Measurements from ENCODE around the gene GBX2. TPM values are rescaled to one million over a fixed set of nuclear protein-coding genes. Genes with fewer than 3 reads are reported as not detected.

Gene GBX2
- total RNA-seq, 1 experiment from 2014 or later = 5.9 TPM

GRCh38 chr2:236195726-236196125 is 27.5 kb upstream of the GBX2 start:
- Histone ChIP-seq H3K4me2 (ENCODE audit: low read length) (no peak overlapping the region), H3K4me3 (replicated peaks in 1 of 2; ENCODE audit: low read depth in 1 of 2, low read length in 2 of 2) (no peak overlapping the region), H3K4me1 (ENCODE audit: control insufficient read depth in 1 of 2, insufficient read depth in 2 of 2, low read length in 2 of 2) (no peaks in the 10 kb centered on the region), H3K27me3 (ENCODE audit: insufficient read depth, low read length) (no peaks in the 10 kb centered on the region), H2AFZ (ENCODE audit: low read depth, low read length, poor library complexity, severe bottlenecking) (no peak overlapping the region), H3K9me2 (ENCODE audit: insufficient read depth) (no peaks in the 10 kb centered on the region), H4K20me1 (ENCODE audit: insufficient read depth) (no peaks in the 10 kb centered on the region), H3K36me3 (ENCODE audit: control insufficient read depth in 1 of 2, insufficient read depth in 2 of 2, low read length in 2 of 2) (no peaks in the 10 kb centered on the region), H3K79me2 (ENCODE audit: insufficient read depth, low read length) (peaks cover 13% of the 10 kb centered on the region; the same call in 1 of the 2 replicates), H3K9me3 (ENCODE audit: control insufficient read depth in 1 of 2, insufficient read depth in 1 of 2, low read depth in 1 of 2, low read length in 2 of 2) (no peaks in the 10 kb centered on the region), H3K27ac (ENCODE audit: low read depth, low read length) (no peak overlapping the region), H3K9ac (ENCODE audit: low read length) (no peak overlapping the region)
- DNase-seq (ENCODE audit: low read depth, low spot score) (no peak), ATAC-seq (no peak)
- ChIA-PET CTCF (interaction anchor here (0.9 to 1.1 kb wide), 2 partner anchors 14 to 20 kb away, joined by 3 to 4 read pairs; no protein-coding TSS in a partner anchor), RAD21 (ENCODE audit: low non-redundant PET in 1 of 2, low total read pairs in 2 of 2, uncharacterized antibody in 2 of 2, unreplicated experiment in 2 of 2) (interaction anchor here in 1 of 2 experiments (0.7 kb wide), 1 partner anchor 153 kb away, joined by 5 read pairs; no protein-coding TSS in a partner anchor), POLR2A (no interaction called here)
- TF ChIP-seq EGR1 (IDR thresholded peaks at IDR 0.05; ENCODE audit: low read depth) (no peak), MAX (IDR thresholded peaks at IDR 0.05) (no peak), RAD21 (IDR thresholded peaks at IDR 0.05; ENCODE audit: low read depth) (no peak), TCF7L2 (IDR thresholded peaks at IDR 0.05; ENCODE audit: borderline replicate concordance, extremely low read depth, insufficient read depth, insufficient read length) (no peak), EZH2phosphoT487 (IDR thresholded peaks at IDR 0.05; ENCODE audit: borderline replicate concordance) (no peak), FOSL1 (IDR thresholded peaks at IDR 0.05; ENCODE audit: low read depth) (no peak), ZNF274 (IDR thresholded peaks at IDR 0.05; ENCODE audit: low read depth, low read length) (no peak), EZH2 (IDR thresholded peaks at IDR 0.05) (no peak), YY1 (IDR thresholded peaks at IDR 0.05; ENCODE audit: extremely low read depth, insufficient replicate concordance, low read depth, low read length) (no peak)
- TF ChIP-seq, protein P1, sequence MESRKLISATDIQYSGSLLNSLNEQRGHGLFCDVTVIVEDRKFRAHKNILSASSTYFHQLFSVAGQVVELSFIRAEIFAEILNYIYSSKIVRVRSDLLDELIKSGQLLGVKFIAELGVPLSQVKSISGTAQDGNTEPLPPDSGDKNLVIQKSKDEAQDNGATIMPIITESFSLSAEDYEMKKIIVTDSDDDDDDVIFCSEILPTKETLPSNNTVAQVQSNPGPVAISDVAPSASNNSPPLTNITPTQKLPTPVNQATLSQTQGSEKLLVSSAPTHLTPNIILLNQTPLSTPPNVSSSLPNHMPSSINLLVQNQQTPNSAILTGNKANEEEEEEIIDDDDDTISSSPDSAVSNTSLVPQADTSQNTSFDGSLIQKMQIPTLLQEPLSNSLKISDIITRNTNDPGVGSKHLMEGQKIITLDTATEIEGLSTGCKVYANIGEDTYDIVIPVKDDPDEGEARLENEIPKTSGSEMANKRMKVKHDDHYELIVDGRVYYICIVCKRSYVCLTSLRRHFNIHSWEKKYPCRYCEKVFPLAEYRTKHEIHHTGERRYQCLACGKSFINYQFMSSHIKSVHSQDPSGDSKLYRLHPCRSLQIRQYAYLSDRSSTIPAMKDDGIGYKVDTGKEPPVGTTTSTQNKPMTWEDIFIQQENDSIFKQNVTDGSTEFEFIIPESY (IDR thresholded peaks at IDR 0.05; ENCODE audit: extremely low read depth, insufficient replicate concordance, low read length) = no peak
- TF ChIP-seq, protein P2, sequence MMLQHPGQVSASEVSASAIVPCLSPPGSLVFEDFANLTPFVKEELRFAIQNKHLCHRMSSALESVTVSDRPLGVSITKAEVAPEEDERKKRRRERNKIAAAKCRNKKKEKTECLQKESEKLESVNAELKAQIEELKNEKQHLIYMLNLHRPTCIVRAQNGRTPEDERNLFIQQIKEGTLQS (IDR thresholded peaks at IDR 0.05) = no peak
- no TSS peak for BruUV-seq (replicated peaks)
- intact Hi-C loops (cut with micrococcal nuclease) = loop anchor here (10.0 kb wide), 1 partner anchor 869 kb away; no protein-coding TSS in a partner anchor
